Tibial nerve (tissue), 3 donors: Measurements from ENCODE around the gene CCDC78.

Experiments
- CTCF ChIP-seq, 5 experiments: fragments of 200-600 bp in 3 of 5; fragments of 450-650 bp in 2 of 5; sonication (generic) in 3 of 5; IDR thresholded peaks; one replicate each; pipeline ENCODE4 v1.5.1; 2016 to 2019; ENCODE audit warnings: antibody characterized with exemption in 5 of 5, mild to moderate bottlenecking in 3 of 5, moderate library complexity in 2 of 5
- POLR2A ChIP-seq, 2 donors: fragments of 450-650 bp; IDR thresholded peaks; one replicate each; pipeline ENCODE4 v1.6.1; 2017; ENCODE audit warnings: antibody characterized with exemption in 2 of 2, mild to moderate bottlenecking in 2 of 2, moderate library complexity in 2 of 2

- TF ChIP-seq CTCF (IDR thresholded peaks at IDR 0.05) (no peak), POLR2A (IDR thresholded peaks at IDR 0.05) (no peak)
These were observed 18.2 kb downstream of the CCDC78 start for GRCh38 chr16:708019-708418.
